WTC11 (cell line): ENCODE results near the gene TNFRSF4.

ENCODE experiments used
- CREB1 ChIP-seq: sonication (generic); formaldehyde crosslinking; IDR thresholded peaks from 2 replicates; pipeline ENCODE4 v1.8.0; 2023; ENCODE audit warnings: mild to moderate bottlenecking, missing genetic modification reagents
- TF ChIP-seq, protein P1 (sequence below): sonication (generic); formaldehyde crosslinking; IDR thresholded peaks from 2 replicates; pipeline ENCODE4 v1.8.1; 2022; ENCODE audit warnings: low read depth, missing genetic modification reagents, borderline replicate concordance
- TF ChIP-seq, protein P2 (sequence below): sonication (generic); formaldehyde crosslinking; IDR thresholded peaks from 2 replicates; pipeline ENCODE4 v1.8.0; 2022; ENCODE audit warnings: mild to moderate bottlenecking, missing genetic modification reagents
- TF ChIP-seq, protein P3 (sequence below): fragments of 200-600 bp; IDR thresholded peaks from 2 replicates; pipeline ENCODE4 v1.8.0; 2022; ENCODE audit warnings: antibody characterized with exemption
- TF ChIP-seq, protein P4 (sequence below): sonication (generic); formaldehyde crosslinking; conservative IDR thresholded peaks from 2 replicates; pipeline ENCODE4 v1.8.1; 2022; ENCODE audit warnings: mild to moderate bottlenecking, missing genetic modification reagents

DNA sequence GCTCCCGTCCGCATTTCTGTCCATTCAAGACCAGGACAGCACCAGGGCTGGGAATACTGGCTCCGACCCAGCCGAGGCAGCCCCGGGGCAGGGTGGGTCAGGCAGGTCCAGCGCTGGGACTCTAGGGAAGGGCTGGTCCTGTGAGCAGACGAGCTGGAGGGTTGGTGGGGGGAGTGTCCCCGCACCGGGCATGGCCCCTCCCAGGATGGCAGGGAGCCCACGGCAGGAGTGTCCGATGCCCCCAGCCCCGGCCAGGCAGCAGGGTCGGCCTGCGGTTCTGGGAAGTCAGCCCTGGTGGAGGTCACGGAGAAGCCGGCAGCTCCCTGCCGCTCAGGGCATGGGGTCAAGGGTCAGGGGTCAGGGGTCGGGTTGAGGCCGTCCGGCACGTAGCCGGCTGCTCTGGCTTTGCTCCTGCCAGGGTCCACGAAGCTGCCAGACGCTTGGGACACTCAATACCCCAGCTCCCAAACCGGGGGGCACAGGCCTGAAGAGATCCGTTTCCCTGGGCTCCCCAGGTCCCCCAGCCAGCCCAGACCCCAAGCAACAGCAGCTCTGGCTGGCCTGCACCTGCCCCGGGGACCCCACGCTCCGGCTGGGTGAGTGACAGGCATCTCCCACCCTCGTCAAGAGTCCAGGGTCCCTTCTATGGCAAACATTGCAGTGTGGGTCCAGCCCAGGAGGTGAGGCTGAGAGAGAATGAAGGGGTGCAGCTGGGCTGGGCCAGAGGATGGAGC, 25.8 kb upstream of the TNFRSF4 start:
- TF ChIP-seq, protein P1, sequence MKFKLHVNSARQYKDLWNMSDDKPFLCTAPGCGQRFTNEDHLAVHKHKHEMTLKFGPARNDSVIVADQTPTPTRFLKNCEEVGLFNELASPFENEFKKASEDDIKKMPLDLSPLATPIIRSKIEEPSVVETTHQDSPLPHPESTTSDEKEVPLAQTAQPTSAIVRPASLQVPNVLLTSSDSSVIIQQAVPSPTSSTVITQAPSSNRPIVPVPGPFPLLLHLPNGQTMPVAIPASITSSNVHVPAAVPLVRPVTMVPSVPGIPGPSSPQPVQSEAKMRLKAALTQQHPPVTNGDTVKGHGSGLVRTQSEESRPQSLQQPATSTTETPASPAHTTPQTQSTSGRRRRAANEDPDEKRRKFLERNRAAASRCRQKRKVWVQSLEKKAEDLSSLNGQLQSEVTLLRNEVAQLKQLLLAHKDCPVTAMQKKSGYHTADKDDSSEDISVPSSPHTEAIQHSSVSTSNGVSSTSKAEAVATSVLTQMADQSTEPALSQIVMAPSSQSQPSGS: no peak
- TF ChIP-seq, protein P2, sequence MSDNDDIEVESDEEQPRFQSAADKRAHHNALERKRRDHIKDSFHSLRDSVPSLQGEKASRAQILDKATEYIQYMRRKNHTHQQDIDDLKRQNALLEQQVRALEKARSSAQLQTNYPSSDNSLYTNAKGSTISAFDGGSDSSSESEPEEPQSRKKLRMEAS (CRISPR knock-in tag): no peak
- TF ChIP-seq CREB1 (CRISPR knock-in tag): no peak
- TF ChIP-seq, protein P3, sequence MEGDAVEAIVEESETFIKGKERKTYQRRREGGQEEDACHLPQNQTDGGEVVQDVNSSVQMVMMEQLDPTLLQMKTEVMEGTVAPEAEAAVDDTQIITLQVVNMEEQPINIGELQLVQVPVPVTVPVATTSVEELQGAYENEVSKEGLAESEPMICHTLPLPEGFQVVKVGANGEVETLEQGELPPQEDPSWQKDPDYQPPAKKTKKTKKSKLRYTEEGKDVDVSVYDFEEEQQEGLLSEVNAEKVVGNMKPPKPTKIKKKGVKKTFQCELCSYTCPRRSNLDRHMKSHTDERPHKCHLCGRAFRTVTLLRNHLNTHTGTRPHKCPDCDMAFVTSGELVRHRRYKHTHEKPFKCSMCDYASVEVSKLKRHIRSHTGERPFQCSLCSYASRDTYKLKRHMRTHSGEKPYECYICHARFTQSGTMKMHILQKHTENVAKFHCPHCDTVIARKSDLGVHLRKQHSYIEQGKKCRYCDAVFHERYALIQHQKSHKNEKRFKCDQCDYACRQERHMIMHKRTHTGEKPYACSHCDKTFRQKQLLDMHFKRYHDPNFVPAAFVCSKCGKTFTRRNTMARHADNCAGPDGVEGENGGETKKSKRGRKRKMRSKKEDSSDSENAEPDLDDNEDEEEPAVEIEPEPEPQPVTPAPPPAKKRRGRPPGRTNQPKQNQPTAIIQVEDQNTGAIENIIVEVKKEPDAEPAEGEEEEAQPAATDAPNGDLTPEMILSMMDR: no peak
- TF ChIP-seq, protein P4, sequence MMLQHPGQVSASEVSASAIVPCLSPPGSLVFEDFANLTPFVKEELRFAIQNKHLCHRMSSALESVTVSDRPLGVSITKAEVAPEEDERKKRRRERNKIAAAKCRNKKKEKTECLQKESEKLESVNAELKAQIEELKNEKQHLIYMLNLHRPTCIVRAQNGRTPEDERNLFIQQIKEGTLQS (CRISPR knock-in tag): no peak
